ENCODE results near the gene RCAN3.

The RCAN3 gene

GRCh38 chr1:24502709-24503058 is at the start of gene RCAN3:
Gene RCAN3, plus strand, starts transcription at chr1:24502836. Its CDS starts 11,537 bp downstream, at chr1:24514373.
- Histone ChIP-seq H3K9ac (ENCODE audit: low read length) (peak within 1 kb of the TSS; percentile 87), H3K4me2 (ENCODE audit: low read depth, low read length) (peak within 1 kb of the TSS; percentile 91), H3F3A (ENCODE audit: insufficient read depth, low read length) (peaks cover 19% of the 10 kb centered on the region), H4K20me1 (ENCODE audit: insufficient read depth, low read length) (no peaks in the 10 kb centered on the region), H2AFZ (ENCODE audit: low read length) (peak within 1 kb of the TSS; percentile 94), H3K27ac (ENCODE audit: low read length) (peak within 1 kb of the TSS; percentile 75; the same call in 1 of the 2 replicates), H3K9me2 (replicated peaks; ENCODE audit: insufficient read depth, low read length) (no peaks in the 10 kb centered on the region), H3K36me3 (replicated peaks; ENCODE audit: insufficient read depth, low read length) (no peaks in the 10 kb centered on the region), H3K4me1 (ENCODE audit: low read length) (peaks cover 16% of the 10 kb centered on the region), H3K4me3 (ENCODE audit: low read length) (peak within 1 kb of the TSS; percentile 83), H3K79me2 (ENCODE audit: low read length) (no peaks in the 10 kb centered on the region), H3K27me3 (replicated peaks; ENCODE audit: insufficient read depth, low read length) (no peaks in the 10 kb centered on the region), H3K9me3 (replicated peaks; ENCODE audit: insufficient read depth, low read length) (no peaks in the 10 kb centered on the region)
- no peak for TF ChIP-seq CTCF (IDR thresholded peaks at IDR 0.05; ENCODE audit: low read length)
- TF ChIP-seq EZH2 (optimal IDR thresholded peaks at IDR 0.05; ENCODE audit: low read depth, low read length): no peak
- TF ChIP-seq EZH2phosphoT487 (IDR thresholded peaks at IDR 0.05; ENCODE audit: low read length): no peak
- peak; percentile 94 for DNase-seq

- no peak for TF ChIP-seq CTCF (IDR thresholded peaks at IDR 0.05; ENCODE audit: low read length)
- no peak for TF ChIP-seq EZH2 (optimal IDR thresholded peaks at IDR 0.05; ENCODE audit: low read depth, low read length)
- TF ChIP-seq EZH2phosphoT487 (IDR thresholded peaks at IDR 0.05; ENCODE audit: low read length): no peak
- Histone ChIP-seq H3K4me1 (ENCODE audit: low read length) (no peaks in the 10 kb centered on the region), H3K9me2 (replicated peaks; ENCODE audit: insufficient read depth, low read length) (no peaks in the 10 kb centered on the region), H3K36me3 (replicated peaks; ENCODE audit: insufficient read depth, low read length) (no peaks in the 10 kb centered on the region; the same call in 1 of the 2 replicates), H3F3A (ENCODE audit: insufficient read depth, low read length) (no peaks in the 10 kb centered on the region), H3K9me3 (replicated peaks; ENCODE audit: insufficient read depth, low read length) (no peaks in the 10 kb centered on the region), H3K4me3 (ENCODE audit: low read length) (no peak overlapping the region), H3K9ac (ENCODE audit: low read length) (no peak overlapping the region), H2AFZ (ENCODE audit: low read length) (no peak overlapping the region), H3K27me3 (replicated peaks; ENCODE audit: insufficient read depth, low read length) (no peaks in the 10 kb centered on the region), H4K20me1 (ENCODE audit: insufficient read depth, low read length) (no peaks in the 10 kb centered on the region), H3K4me2 (ENCODE audit: low read depth, low read length) (no peak overlapping the region), H3K79me2 (ENCODE audit: low read length) (no peaks in the 10 kb centered on the region), H3K27ac (ENCODE audit: low read length) (no peak overlapping the region)
- DNase-seq: no peak
Measured at GRCh38 chr1:24452922-24453485, 49.6 kb upstream of the RCAN3 start.

- no peaks in the 10 kb centered on the region for H3K79me2 ChIP-seq (ENCODE audit: low read length)
- no peak overlapping the region for H3K9ac ChIP-seq (ENCODE audit: low read length)
- no peak overlapping the region for H3K4me3 ChIP-seq (ENCODE audit: low read length)
- no peaks in the 10 kb centered on the region for H4K20me1 ChIP-seq (ENCODE audit: insufficient read depth, low read length)
- no peaks in the 10 kb centered on the region for H3K4me1 ChIP-seq (ENCODE audit: low read length)
- H3K9me2 ChIP-seq (replicated peaks; ENCODE audit: insufficient read depth, low read length): no peaks in the 10 kb centered on the region
- no peak overlapping the region for H3K4me2 ChIP-seq (ENCODE audit: low read depth, low read length)
- H3K27ac ChIP-seq (ENCODE audit: low read length): no peak overlapping the region
- H3K36me3 ChIP-seq (replicated peaks; ENCODE audit: insufficient read depth, low read length): no peaks in the 10 kb centered on the region; the same call in 1 of the 2 replicates
- no peak for DNase-seq
- TF ChIP-seq EZH2 (optimal IDR thresholded peaks at IDR 0.05; ENCODE audit: low read depth, low read length): no peak
- no peak for TF ChIP-seq CTCF (IDR thresholded peaks at IDR 0.05; ENCODE audit: low read length)
- TF ChIP-seq EZH2phosphoT487 (IDR thresholded peaks at IDR 0.05; ENCODE audit: low read length): no peak
- H3K27me3 ChIP-seq (replicated peaks; ENCODE audit: insufficient read depth, low read length): no peaks in the 10 kb centered on the region
- H3K9me3 ChIP-seq (replicated peaks; ENCODE audit: insufficient read depth, low read length): no peaks in the 10 kb centered on the region
- no peaks in the 10 kb centered on the region for H3F3A ChIP-seq (ENCODE audit: insufficient read depth, low read length)
- no peak overlapping the region for H2AFZ ChIP-seq (ENCODE audit: low read length)
Measured at GRCh38 chr1:24454673-24455072, 48.0 kb upstream of the RCAN3 start.

Measured in MM.1S (cell line).